Measurements from ENCODE around the gene FBXW5. TPM values are rescaled to one million over a fixed set of nuclear protein-coding genes. Genes with fewer than 3 reads are reported as not detected.

FBXW5 gene
- total and polyA plus RNA-seq, 2 experiments from 2014 or later, result 27.0 to 111 TPM

GRCh38 chr9:136983167-136983566 lies 38.6 kb upstream of the FBXW5 start:
- H3K27ac ChIP-seq (ENCODE audit: low read depth), result no peak overlapping the region
- no peaks in the 10 kb centered on the region for H3F3A ChIP-seq (replicated peaks; ENCODE audit: low read depth)
- Mint-ChIP-seq H3K27me3 (ENCODE audit: insufficient read depth, low read depth, poor library complexity) (peaks cover 20% of the 10 kb centered on the region), H3K9me3 (no peaks in the 10 kb centered on the region), H3K4me1 (no peaks in the 10 kb centered on the region; the same call in 2 of the 3 replicates), H3K27ac (no peak overlapping the region), H3K36me3 (ENCODE audit: low read depth) (no peaks in the 10 kb centered on the region; the same call in 2 of the 3 replicates), H3K4me3 (no peak overlapping the region)
- H2AFZ ChIP-seq, result no peak overlapping the region
- no peak for ATAC-seq
- H4K20me1 ChIP-seq (replicated peaks; ENCODE audit: insufficient read depth), result no peaks in the 10 kb centered on the region
- TF ChIP-seq, protein P1, sequence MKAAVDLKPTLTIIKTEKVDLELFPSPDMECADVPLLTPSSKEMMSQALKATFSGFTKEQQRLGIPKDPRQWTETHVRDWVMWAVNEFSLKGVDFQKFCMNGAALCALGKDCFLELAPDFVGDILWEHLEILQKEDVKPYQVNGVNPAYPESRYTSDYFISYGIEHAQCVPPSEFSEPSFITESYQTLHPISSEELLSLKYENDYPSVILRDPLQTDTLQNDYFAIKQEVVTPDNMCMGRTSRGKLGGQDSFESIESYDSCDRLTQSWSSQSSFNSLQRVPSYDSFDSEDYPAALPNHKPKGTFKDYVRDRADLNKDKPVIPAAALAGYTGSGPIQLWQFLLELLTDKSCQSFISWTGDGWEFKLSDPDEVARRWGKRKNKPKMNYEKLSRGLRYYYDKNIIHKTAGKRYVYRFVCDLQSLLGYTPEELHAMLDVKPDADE (IDR thresholded peaks at IDR 0.05), result no peak
- TF ChIP-seq EZH2 (IDR thresholded peaks at IDR 0.05; ENCODE audit: low read depth, unreplicated experiment) (no peak), EZH2phosphoT487 (IDR thresholded peaks at IDR 0.05; ENCODE audit: unreplicated experiment) (no peak), CTCF (conservative IDR thresholded peaks at IDR 0.05; ENCODE audit: low read depth in 2 of 2) (no peak), JUNB (IDR thresholded peaks at IDR 0.05; ENCODE audit: unreplicated experiment) (no peak), STAT1 (IDR thresholded peaks at IDR 0.05; ENCODE audit: unreplicated experiment) (no peak), ZNF114 (CRISPR knock-in tag; IDR thresholded peaks at IDR 0.05) (no peak), ZNF331 (CRISPR knock-in tag; IDR thresholded peaks at IDR 0.05; ENCODE audit: low read depth) (no peak), NANOG (IDR thresholded peaks at IDR 0.05; ENCODE audit: borderline replicate concordance) (no peak), CREB1 (CRISPR knock-in tag; IDR thresholded peaks at IDR 0.05; ENCODE audit: low read depth) (no peak), ZNF462 (CRISPR knock-in tag; IDR thresholded peaks at IDR 0.05) (no peak), POLR2AphosphoS5 (IDR thresholded peaks at IDR 0.05; ENCODE audit: low read depth) (no peak)
- TF ChIP-seq, protein P2, sequence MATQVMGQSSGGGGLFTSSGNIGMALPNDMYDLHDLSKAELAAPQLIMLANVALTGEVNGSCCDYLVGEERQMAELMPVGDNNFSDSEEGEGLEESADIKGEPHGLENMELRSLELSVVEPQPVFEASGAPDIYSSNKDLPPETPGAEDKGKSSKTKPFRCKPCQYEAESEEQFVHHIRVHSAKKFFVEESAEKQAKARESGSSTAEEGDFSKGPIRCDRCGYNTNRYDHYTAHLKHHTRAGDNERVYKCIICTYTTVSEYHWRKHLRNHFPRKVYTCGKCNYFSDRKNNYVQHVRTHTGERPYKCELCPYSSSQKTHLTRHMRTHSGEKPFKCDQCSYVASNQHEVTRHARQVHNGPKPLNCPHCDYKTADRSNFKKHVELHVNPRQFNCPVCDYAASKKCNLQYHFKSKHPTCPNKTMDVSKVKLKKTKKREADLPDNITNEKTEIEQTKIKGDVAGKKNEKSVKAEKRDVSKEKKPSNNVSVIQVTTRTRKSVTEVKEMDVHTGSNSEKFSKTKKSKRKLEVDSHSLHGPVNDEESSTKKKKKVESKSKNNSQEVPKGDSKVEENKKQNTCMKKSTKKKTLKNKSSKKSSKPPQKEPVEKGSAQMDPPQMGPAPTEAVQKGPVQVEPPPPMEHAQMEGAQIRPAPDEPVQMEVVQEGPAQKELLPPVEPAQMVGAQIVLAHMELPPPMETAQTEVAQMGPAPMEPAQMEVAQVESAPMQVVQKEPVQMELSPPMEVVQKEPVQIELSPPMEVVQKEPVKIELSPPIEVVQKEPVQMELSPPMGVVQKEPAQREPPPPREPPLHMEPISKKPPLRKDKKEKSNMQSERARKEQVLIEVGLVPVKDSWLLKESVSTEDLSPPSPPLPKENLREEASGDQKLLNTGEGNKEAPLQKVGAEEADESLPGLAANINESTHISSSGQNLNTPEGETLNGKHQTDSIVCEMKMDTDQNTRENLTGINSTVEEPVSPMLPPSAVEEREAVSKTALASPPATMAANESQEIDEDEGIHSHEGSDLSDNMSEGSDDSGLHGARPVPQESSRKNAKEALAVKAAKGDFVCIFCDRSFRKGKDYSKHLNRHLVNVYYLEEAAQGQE (IDR thresholded peaks at IDR 0.05; ENCODE audit: unreplicated experiment), result no peak
- H3K4me3 ChIP-seq, result no peak overlapping the region
- no peak overlapping the region for H3K4me2 ChIP-seq
- H3K36me3 ChIP-seq (ENCODE audit: insufficient read depth), result no peaks in the 10 kb centered on the region
- peaks cover 39% of the 10 kb centered on the region for H3K27me3 ChIP-seq (ENCODE audit: insufficient read depth)
- peaks cover 3% of the 10 kb centered on the region; the same call in 1 of the 2 replicates for H3K4me1 ChIP-seq (ENCODE audit: insufficient read depth)
- no peak for DNase-seq (ENCODE audit: low spot score)
- H3K79me2 ChIP-seq (replicated peaks; ENCODE audit: insufficient read depth), result no peaks in the 10 kb centered on the region
- no peaks in the 10 kb centered on the region for H3K9me2 ChIP-seq (ENCODE audit: insufficient read depth)
